HPDE6-E6E7 (cell line): ENCODE results near the gene IDUA.

Experiments used
- DNase-seq: peaks from one replicate; pipeline ENCODE4 v3.0.0; 2011; ENCODE audit warnings: missing footprints; ENCODE audit errors: extremely low spot score

Gene IDUA

GRCh38 chr4:1030559-1030958 lies 43.7 kb downstream of the IDUA start:
- DNase-seq: no peak

- DNase-seq: no peak
These were observed 44.5 kb downstream of the IDUA start for GRCh38 chr4:1031346-1031745.

GRCh38 chr4:1031956-1032795 lies 45.3 kb downstream of the IDUA start:
- DNase-seq: no peak

DNA sequence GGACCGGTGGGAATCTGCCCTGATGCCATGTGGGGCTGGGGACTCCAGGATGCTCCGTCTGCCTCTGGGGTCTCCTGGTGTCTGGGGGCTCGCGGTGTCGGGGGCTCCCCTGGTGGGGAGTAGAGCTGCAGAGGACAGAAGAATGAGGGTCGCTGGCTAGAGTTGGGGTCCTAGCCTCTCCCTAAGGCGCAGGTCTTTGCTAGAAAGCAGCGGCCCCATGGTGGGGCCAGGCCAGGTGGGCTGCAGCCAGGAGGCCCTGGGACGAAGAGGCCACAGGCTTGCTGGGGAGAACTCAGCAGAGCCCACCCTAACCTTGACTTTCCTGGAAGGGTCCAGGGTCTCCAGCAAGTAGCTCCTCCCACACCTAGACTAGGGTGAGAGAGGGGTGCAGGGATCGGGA lies 46.0 kb downstream of the IDUA start:
- no peak for DNase-seq

DNA sequence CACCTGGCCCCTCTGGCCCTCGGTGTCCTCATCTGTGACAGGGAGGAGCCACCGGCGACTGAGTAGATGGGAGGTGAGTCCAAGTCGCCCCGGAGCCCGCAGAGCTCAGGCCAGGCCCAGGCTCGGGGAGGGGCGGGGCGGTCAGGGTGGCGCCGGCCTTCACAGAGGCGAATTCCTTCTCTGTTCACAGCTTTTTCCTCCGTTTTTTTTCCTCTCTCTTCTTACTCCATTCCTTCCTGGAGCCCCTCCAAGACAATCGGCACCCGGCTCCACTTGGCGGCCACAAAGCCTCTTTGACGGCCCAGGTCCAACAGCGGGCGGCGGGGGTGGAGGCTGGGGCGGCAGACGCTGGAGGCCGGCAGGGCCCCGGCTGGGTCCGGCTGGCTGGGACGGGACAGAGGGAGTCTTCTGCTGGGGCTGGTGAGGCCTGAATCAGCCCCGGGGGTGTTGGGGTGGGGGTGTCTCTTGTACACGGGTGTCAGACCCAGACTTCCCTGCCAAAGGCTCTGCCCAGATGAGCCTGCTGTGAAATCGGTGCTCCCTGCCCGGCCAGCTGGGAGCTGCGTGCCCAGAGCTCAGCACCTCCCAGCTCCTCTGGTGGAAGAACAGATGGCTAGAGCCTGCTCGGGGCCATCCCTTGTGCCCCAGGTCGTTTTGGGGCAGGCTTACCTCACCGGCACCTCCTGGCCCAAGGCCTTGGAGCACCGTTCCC lies 47.2 kb downstream of the IDUA start:
- DNase-seq: no peak

GRCh38 chr4:1035510-1035909 lies 48.7 kb downstream of the IDUA start:
- DNase-seq: no peak

GRCh38 chr4:1036095-1036494 lies 49.3 kb downstream of the IDUA start:
- no peak for DNase-seq

DNA sequence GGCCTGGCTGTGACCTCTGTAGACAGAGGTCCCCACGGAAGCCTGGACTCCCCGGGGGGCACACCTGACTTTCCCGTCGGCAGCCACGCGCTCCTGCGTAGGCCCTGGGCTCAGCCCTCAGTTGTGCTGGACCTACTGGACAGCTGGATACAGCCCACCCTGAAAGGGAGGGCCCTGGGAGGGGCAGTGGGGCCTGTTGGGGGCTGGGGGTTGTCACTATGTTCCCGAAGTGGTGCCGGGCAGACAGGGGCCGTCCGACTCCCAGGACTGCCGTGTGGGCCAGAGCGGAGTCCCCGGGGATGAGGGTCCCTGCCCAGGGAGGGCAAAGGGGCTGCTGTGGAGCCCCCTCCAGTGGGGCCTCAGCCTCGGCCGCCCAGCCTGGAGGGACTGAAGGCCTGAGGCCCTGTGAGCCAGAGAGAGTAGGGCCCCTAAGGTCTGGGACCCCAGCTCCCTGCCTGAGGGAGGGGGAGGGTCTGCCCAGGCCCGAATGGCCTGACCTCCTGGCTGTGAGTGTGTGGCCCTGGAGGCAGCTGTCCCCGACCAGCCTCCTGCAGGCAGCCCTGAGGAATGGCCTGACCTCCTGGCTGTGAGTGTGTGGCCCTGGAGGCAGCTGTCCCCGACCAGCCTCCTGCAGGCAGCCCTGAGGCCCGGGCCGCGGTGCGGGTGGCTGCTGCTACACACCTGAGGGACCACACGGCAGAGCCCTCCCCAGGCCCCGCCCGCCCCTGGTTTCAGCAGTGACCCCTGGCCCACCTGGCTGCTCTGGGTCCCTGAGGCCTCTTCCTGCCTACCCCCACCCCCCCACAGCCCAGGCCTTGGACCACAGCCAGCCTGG lies 50.3 kb downstream of the IDUA start:
- DNase-seq: no peak

- DNase-seq: no peak
These were observed 52.2 kb downstream of the IDUA start for GRCh38 chr4:1038948-1039492.

DNA sequence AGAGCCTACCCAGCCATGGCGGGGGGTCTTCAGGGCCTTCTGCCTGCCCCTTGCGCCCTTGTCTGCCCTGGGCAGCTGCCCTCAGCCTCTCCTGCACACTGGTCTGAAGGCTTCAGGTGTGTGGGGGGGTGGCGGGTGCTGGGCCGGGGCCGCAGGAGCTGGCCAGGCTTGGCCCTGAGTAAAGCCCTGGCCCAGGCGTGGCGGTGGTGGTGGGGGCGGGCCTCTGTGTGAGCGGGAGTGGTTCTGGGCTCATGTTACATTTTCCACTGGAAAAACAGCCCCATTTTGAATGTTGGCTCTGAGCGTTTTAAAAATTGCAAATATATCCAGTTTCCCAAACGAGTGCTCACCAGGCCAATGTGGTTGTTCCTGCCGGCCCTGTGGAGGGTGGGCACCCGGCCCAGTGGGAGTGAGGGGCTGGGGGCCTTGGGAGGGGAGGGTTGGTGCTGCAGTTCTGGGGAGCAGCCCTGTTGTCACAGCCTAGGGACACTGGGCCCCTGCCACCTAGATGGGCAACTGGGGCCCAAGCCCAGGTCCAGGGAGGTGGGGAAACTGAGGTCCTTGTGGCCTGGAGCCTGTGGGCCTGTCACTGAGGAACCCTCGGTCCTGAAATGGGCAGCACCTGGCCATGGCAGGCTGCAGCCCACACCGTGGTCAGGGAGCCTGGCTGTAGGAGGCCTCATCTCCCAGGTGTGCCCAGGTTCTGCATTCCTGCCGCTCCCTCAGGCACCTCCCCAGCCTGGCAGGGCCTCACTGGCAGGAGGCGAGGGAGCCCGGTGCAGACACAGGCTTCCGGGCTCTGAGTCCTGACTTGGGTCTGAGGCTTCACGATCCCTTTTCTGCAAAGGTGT lies 52.9 kb downstream of the IDUA start:
- DNase-seq: no peak

- DNase-seq: no peak
These were observed 53.7 kb downstream of the IDUA start for GRCh38 chr4:1040344-1041146.

DNA sequence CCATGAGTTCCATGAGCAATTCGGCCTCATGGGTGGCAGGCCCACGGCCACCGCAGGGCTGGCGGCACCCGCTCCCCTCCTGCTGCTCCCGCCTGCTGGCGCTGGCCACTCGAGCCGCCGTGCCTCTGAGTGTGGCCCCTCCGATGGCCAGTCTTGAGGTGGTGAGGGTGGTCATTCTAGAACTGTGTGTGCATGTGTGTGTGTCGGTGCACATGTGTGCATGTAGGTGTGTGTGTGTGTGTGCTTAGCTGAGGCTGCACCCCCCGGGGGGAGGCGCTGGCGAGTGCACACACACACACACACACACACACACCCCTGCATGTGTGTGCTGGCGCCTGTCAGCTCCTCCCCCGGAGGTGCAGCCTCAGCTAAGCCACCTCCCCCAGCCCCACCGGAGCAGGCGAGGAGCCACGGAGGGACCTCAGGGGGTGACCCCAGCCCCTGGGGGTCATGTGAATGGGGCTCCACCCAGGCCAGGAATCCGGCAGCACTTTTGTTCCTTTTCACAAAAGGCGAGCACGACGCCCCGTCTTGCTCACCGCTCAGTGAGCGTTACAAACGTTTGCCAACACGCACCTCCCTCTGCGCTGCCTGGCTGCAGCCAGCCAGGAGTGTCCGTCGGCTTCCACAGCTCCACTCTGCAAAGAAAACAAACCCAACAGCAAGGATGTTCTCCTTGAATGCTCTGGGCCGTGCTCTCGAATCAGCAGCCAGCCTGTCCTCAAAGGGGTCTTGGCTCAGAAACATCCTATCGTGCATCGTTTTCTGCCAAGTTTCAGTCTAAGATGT lies 54.5 kb downstream of the IDUA start:
- no peak for DNase-seq

DNA sequence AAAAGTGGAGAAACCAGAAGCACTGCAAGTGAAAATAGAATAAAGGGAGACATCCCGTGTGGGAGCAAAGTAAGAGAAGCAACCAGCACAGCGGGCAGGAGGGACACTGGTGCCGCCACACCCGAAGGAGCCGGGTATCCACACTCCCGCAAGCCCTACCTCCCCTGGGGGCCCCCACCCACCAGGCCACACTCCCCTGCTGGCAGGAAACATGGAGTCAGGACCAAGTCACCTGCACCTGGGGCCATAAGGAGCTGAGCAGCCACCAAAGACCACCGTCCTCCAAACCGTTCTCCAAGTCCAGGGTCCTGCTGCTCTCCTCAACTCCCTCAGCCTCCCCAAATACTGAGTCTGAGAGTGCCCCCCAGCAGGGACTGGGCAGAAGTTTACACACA lies 55.1 kb downstream of the IDUA start:
- no peak for DNase-seq

DNA sequence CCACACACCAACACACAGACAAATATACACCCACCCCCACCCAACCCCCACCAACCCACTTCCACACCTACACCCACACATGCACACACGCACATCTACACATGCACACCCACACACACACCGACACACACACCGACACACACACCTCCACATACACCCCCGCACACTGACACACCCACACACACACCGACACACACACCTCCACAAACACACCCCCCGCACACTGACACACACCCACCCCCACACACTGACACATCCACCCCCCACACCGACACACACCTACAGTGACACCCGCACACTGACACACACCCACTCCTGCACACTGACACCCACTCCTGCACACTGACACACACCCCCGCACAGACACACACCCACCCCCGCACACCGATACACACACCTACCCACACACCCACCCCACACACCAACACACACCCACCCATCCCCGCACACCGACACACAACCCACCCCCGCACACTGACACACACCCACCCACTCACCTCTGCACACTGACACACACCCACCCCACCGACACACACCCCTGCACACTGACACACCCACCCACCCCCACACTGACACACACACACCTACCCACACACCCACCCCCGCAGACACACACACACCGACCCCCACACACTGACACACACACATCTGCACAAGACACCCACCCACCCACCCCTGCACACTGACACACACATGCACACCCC lies 55.7 kb downstream of the IDUA start:
- no peak for DNase-seq

DNA sequence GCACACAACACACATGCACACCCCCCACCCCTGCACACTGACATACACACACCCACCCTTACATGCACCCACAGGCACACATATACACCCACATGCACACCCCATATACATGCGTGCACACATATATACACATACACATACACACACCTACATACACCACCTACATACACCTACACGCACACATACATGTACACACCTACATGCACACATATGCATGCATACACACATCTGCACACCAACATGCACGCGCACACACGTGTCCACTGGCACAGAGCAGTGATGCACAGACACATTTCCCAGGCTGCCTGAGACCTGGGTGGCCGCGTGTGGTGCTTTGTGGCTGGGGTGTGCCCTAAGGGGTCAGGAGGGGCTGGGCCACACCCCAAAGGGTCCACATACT lies 56.3 kb downstream of the IDUA start:
- DNase-seq: no peak

GRCh38 chr4:1043651-1044468 lies 57.0 kb downstream of the IDUA start:
- peak; percentile 96 for DNase-seq

DNA sequence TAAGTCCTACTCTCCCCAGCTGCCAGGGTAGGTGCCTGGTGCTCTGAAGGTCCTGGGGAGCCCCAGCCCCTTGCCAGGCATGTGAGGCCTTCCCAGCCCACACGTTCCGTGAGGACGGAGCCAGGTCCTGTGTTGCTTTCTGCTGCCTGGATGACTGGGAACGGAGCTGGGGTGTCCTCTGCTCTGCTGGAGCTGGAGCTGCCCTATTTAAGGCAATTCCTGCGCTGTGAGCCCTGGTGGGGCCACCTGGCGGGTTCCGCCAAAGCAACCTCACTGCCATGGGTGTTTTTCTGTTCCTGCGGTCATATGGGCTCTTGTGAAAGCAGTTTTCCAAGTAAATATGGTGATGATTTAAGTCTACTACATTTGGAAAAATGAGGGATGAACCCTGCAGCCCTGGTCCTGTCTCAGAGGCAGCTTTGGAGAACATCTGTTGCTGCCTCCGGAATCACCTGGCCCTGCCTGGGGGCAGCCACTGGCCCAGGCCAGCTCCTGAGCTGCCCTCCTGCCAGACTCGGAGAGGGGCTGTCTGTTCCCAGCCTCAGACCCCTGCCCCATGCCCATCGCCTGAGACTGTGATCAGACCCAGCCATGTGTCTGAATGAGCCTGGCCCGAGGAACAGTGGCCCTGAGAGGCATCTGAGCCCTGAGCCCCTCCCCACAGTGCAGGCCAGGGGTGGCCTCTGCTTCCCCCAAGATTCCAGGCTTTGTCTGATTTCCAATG lies 57.8 kb downstream of the IDUA start:
- no peak for DNase-seq
